Upper lobe of left lung (tissue), 6 donors: ENCODE data around the gene CDC26. TPM values are rescaled to one million over a fixed set of nuclear protein-coding genes. Genes with fewer than 3 reads are reported as not detected.
"Not testable (repeated sequence)": the region's sequence is repeated elsewhere in the genome, so short reads cannot be mapped to it uniquely, and the experiment has no call there.

Experiments used
- ATAC-seq, 2 donors: fragments of 200-7000 bp; cut with Tn5 transposase; one replicate each; pipeline ENCODE4 v1.9.1; 2022; ENCODE audit warnings: mild to moderate bottlenecking in 2 of 2, moderate library complexity in 2 of 2; ENCODE audit not compliant: low FRiP score in 2 of 2
- DNase-seq, 2 donors: peaks; one replicate each; pipeline ENCODE4 v3.0.0-alpha.2; 2019 to 2020
- H3K27ac ChIP-seq, 4 donors: fragments of 200-600 bp; sonication (generic); one replicate each; pipeline ENCODE4 v1.5.1; 2016 to 2019
- H3K27me3 ChIP-seq, 4 donors: fragments of 200-600 bp; sonication (generic); one replicate each; pipeline ENCODE4 v1.5.1; 2017 to 2019
- H3K36me3 ChIP-seq, 4 donors: fragments of 200-600 bp; sonication (generic); one replicate each; pipeline ENCODE4 v1.5.1; 2016 to 2019
- H3K4me1 ChIP-seq, 4 donors: fragments of 200-600 bp; sonication (generic); one replicate each; pipeline ENCODE4 v1.5.1; 2018 to 2019
- H3K4me3 ChIP-seq, 4 donors: fragments of 200-600 bp; sonication (generic); one replicate each; pipeline ENCODE4 v1.5.1; 2017 to 2019; ENCODE audit warnings: mild to moderate bottlenecking in 2 of 4, moderate library complexity in 1 of 4
- H3K9me3 ChIP-seq, 4 donors: fragments of 200-600 bp; sonication (generic); one replicate each; pipeline ENCODE4 v1.5.1; 2018 to 2019
- CTCF ChIP-seq, 6 experiments: fragments of 450-650 bp in 4 of 6; fragments of 200-600 bp in 2 of 6; sonication (generic) in 2 of 6; IDR thresholded peaks; one replicate each; pipeline ENCODE4 v1.5.1; 2016 to 2019; ENCODE audit warnings: antibody characterized with exemption in 6 of 6
- EP300 ChIP-seq, 4 donors: sonication (generic); formaldehyde crosslinking; IDR thresholded peaks; one replicate each; pipeline ENCODE4 v1.5.1; 2017; ENCODE audit warnings: antibody characterized with exemption in 4 of 4, control low read depth in 2 of 4
- POLR2A ChIP-seq, 4 donors: fragments of 450-650 bp; IDR thresholded peaks; one replicate each; pipeline ENCODE4 v1.5.1; 2016 to 2017; ENCODE audit warnings: antibody characterized with exemption in 4 of 4, mild to moderate bottlenecking in 2 of 4
- POLR2AphosphoS5 ChIP-seq, 2 donors: sonication (generic); formaldehyde crosslinking; IDR thresholded peaks; one replicate each; pipeline ENCODE4 v1.5.1; 2017; ENCODE audit warnings: antibody characterized with exemption in 2 of 2
- WGBS, 2 donors: methylation state at CpG; one replicate each; pipeline ENCODE4 v1.1.5; 2017 to 2018; 5-methylcytosine and 5-hydroxymethylcytosine counted together
- total RNA-seq, 6 donors: library from RNA; depleted of rRNA in 4 of 6; stranded (reverse); fragments of >200 nt in 4 of 6; gene quantifications; one replicate each; pipeline versions ENCODE4 v1.1.0 to v1.2.1, GENCODE V29; 2016 to 2021
- donor health status: DM: no; HTN: no; CAD: no; lungs with moderate emphysema.
- donor health status: DM: no; HTN: yes; CAD: no; lungs with severe emphysema.

Gene CDC26
- total RNA-seq, 6 donors from 2014 or later = 17.7 to 41.9 (median 28.4) TPM

GRCh38 chr9:113254991-113255390, 20.4 kb downstream of the CDC26 start:
- Histone ChIP-seq H3K9me3 (no peaks in the 10 kb centered on the region), H3K27ac (no peak overlapping the region), H3K4me1 (no peaks in the 10 kb centered on the region), H3K27me3 (no peaks in the 10 kb centered on the region), H3K4me3 (no peak overlapping the region), H3K36me3 (peaks cover under 1 to 31% (median 17%) of the 10 kb centered on the region in 4 donors)
- ATAC-seq = no peak
- WGBS, 2 donors = 100% methylated on average over 1 of the region's 1 CpG
- DNase-seq = no peak
- TF ChIP-seq CTCF (IDR thresholded peaks at IDR 0.05) (no peak), POLR2AphosphoS5 (IDR thresholded peaks at IDR 0.05) (no peak), POLR2A (IDR thresholded peaks at IDR 0.05) (no peak), EP300 (IDR thresholded peaks at IDR 0.05) (no peak)

- 92% methylated on average over 2 of the region's 2 CpGs for WGBS, 2 donors
Observed at GRCh38 chr9:113250807-113251206, 24.6 kb downstream of the CDC26 start.

GRCh38 chr9:113249661-113250060, 25.7 kb downstream of the CDC26 start:
- ATAC-seq, H3K27me3 ChIP-seq, H3K9me3 ChIP-seq, H3K27ac ChIP-seq, DNase-seq, H3K4me1 ChIP-seq, H3K36me3 ChIP-seq, H3K4me3 ChIP-seq: not testable (repeated sequence)
- 97 to 100% methylated on average over 2 of the region's 2 CpGs for WGBS, 2 donors

More at GRCh38 chr9:113250807-113251206, 24.6 kb downstream of the CDC26 start:
- Histone ChIP-seq H3K4me1 (no peaks in the 10 kb centered on the region), H3K4me3 (no peak overlapping the region), H3K27me3 (no peaks in the 10 kb centered on the region), H3K36me3 (no peaks in the 10 kb centered on the region), H3K9me3 (no peaks in the 10 kb centered on the region), H3K27ac (no peak overlapping the region)
- DNase-seq (no peak), ATAC-seq (no peak)
- TF ChIP-seq CTCF (IDR thresholded peaks at IDR 0.05) (no peak), POLR2A (IDR thresholded peaks at IDR 0.05) (no peak), EP300 (IDR thresholded peaks at IDR 0.05) (no peak), POLR2AphosphoS5 (IDR thresholded peaks at IDR 0.05) (no peak)

- ATAC-seq (no peak), DNase-seq (no peak)
- no peak for TF ChIP-seq POLR2AphosphoS5 (IDR thresholded peaks at IDR 0.05)
- TF ChIP-seq CTCF (IDR thresholded peaks at IDR 0.05) = no peak
- no peak for TF ChIP-seq EP300 (IDR thresholded peaks at IDR 0.05)
- TF ChIP-seq POLR2A (IDR thresholded peaks at IDR 0.05) = no peak
Observed at GRCh38 chr9:113247640-113248039, 27.7 kb downstream of the CDC26 start.

GRCh38 chr9:113246928-113247327, 28.4 kb downstream of the CDC26 start:
- no peaks in the 10 kb centered on the region for H3K36me3 ChIP-seq
- no peak overlapping the region for H3K4me3 ChIP-seq
- 88 to 90% methylated on average over 6 of the region's 6 CpGs for WGBS, 2 donors
- no peaks in the 10 kb centered on the region for H3K4me1 ChIP-seq
- ATAC-seq (no peak), DNase-seq (no peak)
- no peak overlapping the region for H3K27ac ChIP-seq
- TF ChIP-seq POLR2AphosphoS5 (IDR thresholded peaks at IDR 0.05) (no peak), CTCF (IDR thresholded peaks at IDR 0.05) (no peak), EP300 (IDR thresholded peaks at IDR 0.05) (no peak), POLR2A (IDR thresholded peaks at IDR 0.05) (no peak)
- no peaks in the 10 kb centered on the region for H3K27me3 ChIP-seq
- no peaks in the 10 kb centered on the region for H3K9me3 ChIP-seq

More at GRCh38 chr9:113247640-113248039, 27.7 kb downstream of the CDC26 start:
- Histone ChIP-seq H3K4me3 (no peak overlapping the region), H3K27ac (no peak overlapping the region), H3K27me3 (no peaks in the 10 kb centered on the region), H3K36me3 (no peaks in the 10 kb centered on the region), H3K4me1 (no peaks in the 10 kb centered on the region), H3K9me3 (no peaks in the 10 kb centered on the region)
